ENCODE measurements around the gene AHI1. TPM values are rescaled to one million over a fixed set of nuclear protein-coding genes. Genes with fewer than 3 reads are reported as not detected.

Gene AHI1
- total and polyA plus RNA-seq, 2 of the 13 experiments (the other 11 are each of a cell fraction or from before 2014, with no cell fraction given) = 7.2 to 18.6 TPM

GRCh38 chr6:135498185-135498841 lies 773 bp upstream of the AHI1 start (continued):
- TF ChIP-seq TFE3 (CRISPR knock-in tag; IDR thresholded peaks at IDR 0.05) = peak; percentile 43; the same call in 1 of the 2 replicates
- TF ChIP-seq EZH2 (conservative IDR thresholded peaks at IDR 0.05; ENCODE audit: low read depth, low read length) = no peak
- TF ChIP-seq FOXK1 (CRISPR knock-in tag; IDR thresholded peaks at IDR 0.05; ENCODE audit: borderline replicate concordance, low read depth) = peak; percentile 69; the same call in 1 of the 2 replicates
- no peak; the same call in 1 of the 2 replicates for TF ChIP-seq KAT8 (CRISPR knock-in tag; IDR thresholded peaks at IDR 0.05)
- no peak for TF ChIP-seq CBX2 (IDR thresholded peaks at IDR 0.05; ENCODE audit: low read depth, low read length)
- TF ChIP-seq CBX2 (CRISPR knock-in tag; IDR thresholded peaks at IDR 0.05; ENCODE audit: low read depth) = no peak
- no peak for TF ChIP-seq ZNF761 (CRISPR knock-in tag; conservative IDR thresholded peaks at IDR 0.05)
- peak; percentile 65 for TF ChIP-seq CEBPG (CRISPR knock-in tag; IDR thresholded peaks at IDR 0.05)
- no peak for TF ChIP-seq SRSF9 (IDR thresholded peaks at IDR 0.05; ENCODE audit: borderline replicate concordance, insufficient read depth, low read depth, low read length, poor library complexity, severe bottlenecking)
- no peak for TF ChIP-seq ZBTB37 (CRISPR knock-in tag; IDR thresholded peaks at IDR 0.05)
- no peak for TF ChIP-seq ZNF782 (CRISPR knock-in tag; IDR thresholded peaks at IDR 0.05; ENCODE audit: borderline replicate concordance)
- TF ChIP-seq SAP130 (CRISPR knock-in tag; IDR thresholded peaks at IDR 0.05; ENCODE audit: low read depth) = no peak
- no peak for TF ChIP-seq ZBTB21 (CRISPR knock-in tag; IDR thresholded peaks at IDR 0.05)
- TF ChIP-seq EP300 (IDR thresholded peaks at IDR 0.05; ENCODE audit: low read depth in 2 of 2, low read length in 2 of 2) = peak in 1 of 2 experiments; percentile 41; a peak in 1 of 4 replicates
- TF ChIP-seq EP300 (CRISPR knock-in tag; IDR thresholded peaks at IDR 0.05; ENCODE audit: borderline replicate concordance) = 0 out of 2 replicates have a peak, but pooled peaks have one; percentile 47
- TF ChIP-seq MATR3 (CRISPR knock-in tag; IDR thresholded peaks at IDR 0.05) = no peak
- no peak for TF ChIP-seq SATB2 (CRISPR knock-in tag; IDR thresholded peaks at IDR 0.05)
- TF ChIP-seq ZNF383 (CRISPR knock-in tag; IDR thresholded peaks at IDR 0.05; ENCODE audit: borderline replicate concordance) = no peak
- TF ChIP-seq HBP1 (CRISPR knock-in tag; IDR thresholded peaks at IDR 0.05; ENCODE audit: low read depth) = no peak
- TF ChIP-seq MYNN (CRISPR knock-in tag; IDR thresholded peaks at IDR 0.05; ENCODE audit: low read depth) = no peak
- no peak for TF ChIP-seq PLRG1 (conservative IDR thresholded peaks at IDR 0.05)
- no peak for TF ChIP-seq CBFB (CRISPR knock-in tag; IDR thresholded peaks at IDR 0.05)
- TF ChIP-seq PREB (CRISPR knock-in tag; IDR thresholded peaks at IDR 0.05) = no peak
- TF ChIP-seq TFDP2 (CRISPR knock-in tag; IDR thresholded peaks at IDR 0.05) = no peak
